PFSK-1 (cell line): ENCODE data around the gene ACTRT1.

ENCODE experiments used
- REST ChIP-seq, 2 experiments: IDR thresholded peaks; 2 replicates each; pipeline versions ENCODE4 v1.6.1 to v1.8.0; 2011 to 2012; ENCODE audit warnings: low read depth in 2 of 2, low read length in 2 of 2, control low read depth in 1 of 2, inconsistent platforms in 1 of 2, mild to moderate bottlenecking in 1 of 2, moderate library complexity in 1 of 2; ENCODE audit not compliant: insufficient read depth in 1 of 2
- SIN3A ChIP-seq: IDR thresholded peaks from 2 replicates; pipeline ENCODE4 v1.6.1; 2012; ENCODE audit warnings: mild to moderate bottlenecking, low read length, moderate library complexity, borderline replicate concordance; ENCODE audit not compliant: insufficient read depth

- TF ChIP-seq REST (IDR thresholded peaks at IDR 0.05; ENCODE audit: insufficient read depth in 1 of 2, low read depth in 2 of 2, low read length in 2 of 2) (no peak), SIN3A (no peak)
Measured at GRCh38 chrX:128020701-128021100, 31.5 kb downstream of the ACTRT1 start.
